CD4-positive, alpha-beta T cell treated with Interleukin-15 for 1 hour (primary cell): ENCODE results near the gene IGFALS.
A peak's percentile ranks its signal among the peaks of the same experiment; 100 is the strongest.

Source experiments
- DNase-seq: peaks from one replicate; pipeline ENCODE4 v3.0.0-alpha.2; 2020

The IGFALS gene

GRCh38 chr16:1775006-1775845 is 18.3 kb downstream of the IGFALS start:
- DNase-seq = no peak

GRCh38 chr16:1774448-1774780 is 19.1 kb downstream of the IGFALS start:
- no peak for DNase-seq

GRCh38 chr16:1773703-1774447 is 19.6 kb downstream of the IGFALS start:
- DNase-seq = no peak

GRCh38 chr16:1772908-1773702 is 20.4 kb downstream of the IGFALS start, which contains the start of gene MRPS34:
Gene MRPS34 (minus strand): TSS chr16:1773134. CDS start chr16:1773119, 15 bp downstream.
- peak; percentile 78 for DNase-seq

GRCh38 chr16:1772362-1772907 is 21.1 kb downstream of the IGFALS start, which contains the start of gene EME2:
Gene EME2 (plus strand): TSS chr16:1772810. CDS start chr16:1773228, 418 bp downstream.
- DNase-seq = no peak

- DNase-seq = no peak
These were observed 21.6 kb downstream of the IGFALS start for GRCh38 chr16:1771864-1772361.

- DNase-seq = peak; percentile 64
These were observed 22.2 kb downstream of the IGFALS start, which contains the start of gene NME3 for GRCh38 chr16:1771188-1771863. Gene NME3 (minus strand): TSS chr16:1771543. CDS start chr16:1771534, 9 bp downstream.

- DNase-seq = peak; percentile 42
These were observed 22.9 kb downstream of the IGFALS start for GRCh38 chr16:1770328-1771187.

- no peak for DNase-seq
These were observed 23.9 kb downstream of the IGFALS start for GRCh38 chr16:1769402-1770300.

- no peak for DNase-seq
These were observed 24.6 kb downstream of the IGFALS start for GRCh38 chr16:1768767-1769401.

GRCh38 chr16:1768061-1768766 is 25.3 kb downstream of the IGFALS start:
- no peak for DNase-seq

- no peak for DNase-seq
These were observed 26.1 kb downstream of the IGFALS start for GRCh38 chr16:1767116-1767994.

DNA sequence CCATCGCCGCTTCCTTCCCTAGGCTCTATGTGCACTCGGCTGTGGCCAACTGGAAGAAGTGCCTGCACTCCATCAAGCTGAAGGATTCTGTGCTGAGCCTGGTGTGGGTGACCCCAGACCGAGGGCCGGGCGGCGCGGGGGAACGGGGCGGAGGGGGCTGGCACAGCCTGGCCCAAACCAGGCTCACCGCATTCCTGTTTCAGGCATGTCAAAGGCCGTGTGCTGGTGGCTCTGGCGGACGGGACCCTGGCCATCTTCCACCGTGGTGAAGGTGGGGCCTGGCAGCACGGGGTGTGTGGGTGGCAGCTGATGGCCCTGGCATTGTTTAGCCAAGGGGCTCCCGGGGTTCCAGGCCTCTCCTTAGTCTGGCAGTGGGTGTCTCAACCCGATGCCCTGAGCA is 26.8 kb downstream of the IGFALS start:
- no peak for DNase-seq

- DNase-seq = no peak
These were observed 27.3 kb downstream of the IGFALS start for GRCh38 chr16:1766231-1766630.

- no peak for DNase-seq
These were observed 27.7 kb downstream of the IGFALS start for GRCh38 chr16:1765826-1766225.

DNA sequence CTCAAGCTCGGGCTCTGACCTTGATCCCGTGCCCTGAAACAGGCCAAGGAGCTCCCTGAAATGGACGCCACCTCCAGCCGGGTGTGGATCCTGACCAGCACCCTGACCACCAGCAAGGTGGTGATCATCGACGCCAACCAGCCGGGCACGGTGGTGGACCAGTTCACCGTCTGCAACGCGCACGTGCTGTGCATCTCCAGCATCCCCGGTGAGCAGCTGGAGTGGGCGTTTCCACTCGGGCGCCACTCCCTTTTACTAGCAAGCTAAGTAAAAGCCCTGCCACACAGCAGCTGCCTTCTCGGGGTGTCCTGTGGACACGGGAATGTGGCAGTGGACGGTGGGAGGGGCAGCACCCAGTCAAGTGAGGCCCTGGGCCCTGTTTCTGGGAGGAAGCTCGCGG is 28.5 kb downstream of the IGFALS start:
- DNase-seq = no peak
